Stimulated activated CD8-positive, alpha-beta memory T cell treated with anti-CD3 and anti-CD28 coated beads, Interleukin-12 subunit alpha, Interleukin-12 subunit beta, amount 100 ng/mL, for 1 hour (primary cell): ENCODE results near the gene ESRP2.

Experiments
- DNase-seq: peaks from one replicate; pipeline ENCODE4 v3.0.0-alpha.2; 2020; ENCODE audit warnings: low read depth

The ESRP2 gene

GRCh38 chr16:68237243-68238028, 1.5 kb upstream of the ESRP2 start:
- peak; percentile 75 for DNase-seq

- DNase-seq, result no peak
These were observed 907 bp upstream of the ESRP2 start for GRCh38 chr16:68236826-68237242.

GRCh38 chr16:68236137-68236825, 354 bp upstream of the ESRP2 start:
- no peak for DNase-seq

GRCh38 chr16:68235108-68235886, 630 bp downstream of the ESRP2 start:
- no peak for DNase-seq

GRCh38 chr16:68234188-68235107, 1.5 kb downstream of the ESRP2 start:
- DNase-seq, result no peak

- DNase-seq, result no peak
These were observed 2.1 kb downstream of the ESRP2 start for GRCh38 chr16:68233835-68234187.

- no peak for DNase-seq
These were observed 2.7 kb downstream of the ESRP2 start for GRCh38 chr16:68233085-68233834.

- DNase-seq, result no peak
These were observed 3.6 kb downstream of the ESRP2 start for GRCh38 chr16:68232335-68232734.

- DNase-seq, result no peak
These were observed 4.4 kb downstream of the ESRP2 start for GRCh38 chr16:68231384-68232136.

- DNase-seq, result no peak
These were observed 5.0 kb downstream of the ESRP2 start for GRCh38 chr16:68230956-68231355.

- DNase-seq, result no peak
These were observed 5.8 kb downstream of the ESRP2 start for GRCh38 chr16:68230176-68230571.

- no peak for DNase-seq
These were observed 6.3 kb downstream of the ESRP2 start for GRCh38 chr16:68229431-68230175.

- DNase-seq, result no peak
These were observed 7.3 kb downstream of the ESRP2 start for GRCh38 chr16:68228652-68229051.

GRCh38 chr16:68227850-68228553, 7.9 kb downstream of the ESRP2 start:
- DNase-seq, result no peak

- DNase-seq, result no peak
These were observed 8.6 kb downstream of the ESRP2 start for GRCh38 chr16:68227183-68227793.

- DNase-seq, result no peak
These were observed 9.8 kb downstream of the ESRP2 start for GRCh38 chr16:68226116-68226515.

- DNase-seq, result no peak
These were observed 12.9 kb downstream of the ESRP2 start for GRCh38 chr16:68223072-68223471.

GRCh38 chr16:68219725-68220351, 16.1 kb downstream of the ESRP2 start:
- DNase-seq, result no peak
